Activated naive CD4-positive, alpha-beta T cell treated with Interleukin-2 at 50 U/mL for 16 hours (primary cell): ENCODE measurements around the gene ZFP28.

Experiments
- DNase-seq: peaks from one replicate; pipeline ENCODE4 v3.0.0-alpha.2; 2020

ZFP28 gene

DNA sequence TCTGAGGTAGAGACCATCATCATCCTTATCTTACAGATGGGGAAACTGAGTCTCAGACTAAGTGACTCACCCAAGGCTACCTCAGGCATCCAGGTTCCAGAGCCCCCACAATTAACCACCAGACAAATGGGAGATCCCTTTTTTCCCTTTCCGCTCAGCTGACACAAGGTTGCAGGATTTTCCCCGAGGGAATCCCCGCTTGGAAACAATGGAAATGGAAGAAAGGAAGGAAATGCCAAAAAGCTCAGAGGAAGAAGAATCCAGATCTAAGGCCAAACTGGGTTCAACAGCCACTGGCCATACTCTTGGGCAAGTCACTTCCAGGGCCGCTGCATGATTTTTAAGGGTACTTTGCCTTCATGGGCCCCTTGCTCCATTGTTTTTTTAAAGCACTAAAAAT is 57.9 kb downstream of the ZFP28 start:
- no peak for DNase-seq

DNA sequence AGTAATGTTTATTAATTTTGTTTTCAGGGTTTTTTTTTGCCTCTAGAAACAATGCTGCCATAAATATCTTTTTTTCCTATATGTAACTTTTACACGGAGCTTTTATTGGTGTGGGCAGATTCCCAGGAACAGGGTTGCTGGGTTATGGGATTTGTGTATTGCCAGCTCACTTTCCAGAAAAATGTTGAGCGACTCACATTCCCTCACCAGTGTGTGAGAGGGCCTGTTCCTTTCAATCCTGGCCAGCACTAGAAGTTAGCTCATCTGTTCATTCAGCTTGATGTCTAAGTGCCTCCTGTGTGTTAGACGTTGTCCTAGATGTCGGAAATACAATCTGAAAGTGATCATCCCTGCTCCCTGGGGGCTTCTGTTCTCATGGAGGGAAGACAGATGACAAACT is 58.9 kb downstream of the ZFP28 start:
- no peak for DNase-seq

DNA sequence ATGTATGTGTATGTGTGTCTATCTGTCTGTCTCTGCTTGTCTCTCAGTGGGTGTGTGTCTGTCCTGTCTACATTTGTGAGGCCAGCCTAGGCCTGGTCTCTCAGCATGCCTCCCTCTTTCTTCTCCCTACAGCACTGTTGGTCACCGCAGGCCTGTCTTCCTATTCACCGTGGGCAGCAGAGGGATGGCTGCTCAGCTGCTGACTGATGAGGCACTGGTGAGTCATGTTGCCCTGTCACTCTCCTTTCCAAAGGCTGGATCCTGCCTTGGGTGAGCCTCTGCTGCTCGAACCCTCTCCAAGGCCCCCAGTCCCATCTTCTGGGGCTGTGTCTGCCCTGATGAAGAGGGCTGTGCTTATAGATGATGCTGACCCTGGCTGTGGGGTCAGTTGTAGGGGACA is 62.6 kb downstream of the ZFP28 start:
- no peak for DNase-seq

DNA sequence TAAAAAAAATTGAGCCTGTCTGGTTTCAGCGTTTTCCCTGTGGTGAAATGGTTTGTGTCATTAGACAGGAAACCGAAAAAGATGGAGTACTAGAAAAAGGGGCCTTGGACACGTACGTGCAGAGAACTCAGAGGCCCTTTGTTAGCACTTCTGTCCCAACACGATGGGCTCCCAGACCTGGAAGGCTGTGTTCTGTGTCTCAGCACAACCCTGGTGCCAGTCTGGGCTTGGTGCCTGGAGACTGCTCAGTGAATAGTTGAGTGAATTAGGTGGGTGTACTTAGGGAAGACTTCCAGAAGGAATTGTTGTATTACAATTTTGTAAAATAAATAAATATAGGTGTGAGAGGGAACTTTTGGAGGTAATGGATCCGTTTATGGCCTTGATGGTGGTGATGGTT is 65.1 kb downstream of the ZFP28 start:
- DNase-seq = no peak
